ENCODE results near the gene HTRA3.
"Not testable (repeated sequence)": the region's sequence is repeated elsewhere in the genome, so short reads cannot be mapped to it uniquely, and the experiment has no call there.

Gene HTRA3

DNA sequence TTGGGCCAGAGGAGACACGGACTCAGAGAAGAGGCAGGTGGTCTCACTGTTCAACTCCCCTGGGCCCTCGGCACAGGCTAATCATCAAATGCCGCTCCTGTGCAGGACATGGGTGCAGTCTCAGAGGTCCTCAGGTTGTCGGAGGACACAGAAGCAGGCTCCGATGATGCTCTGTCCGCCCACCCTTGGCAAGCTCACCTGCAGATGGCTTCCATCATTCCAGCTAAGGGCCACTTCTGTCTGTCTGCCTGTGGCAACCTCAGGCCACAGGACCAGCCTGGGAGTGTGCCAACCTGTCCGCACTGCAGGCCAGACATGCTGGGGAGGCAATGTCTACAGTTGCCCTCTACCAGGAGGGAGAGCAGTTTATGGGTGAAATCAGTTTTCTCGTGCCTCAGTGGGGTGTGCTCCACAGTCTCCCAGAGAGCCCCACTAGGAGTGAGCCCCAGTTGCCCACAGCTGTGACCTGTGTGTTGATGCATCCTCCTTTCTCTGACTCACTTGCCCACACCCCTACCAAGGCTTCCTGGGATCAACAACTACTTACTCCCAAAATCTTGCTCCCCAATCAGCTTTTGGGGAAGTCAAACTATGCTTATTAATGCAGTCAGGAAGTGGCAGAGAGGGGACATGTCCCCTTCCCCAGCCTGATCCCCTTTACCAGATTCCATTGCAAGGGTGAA lies 55.9 kb downstream of the HTRA3 start:
- no peak for DNase-seq (ENCODE audit: low read depth in 2 of 2)

- DNase-seq (ENCODE audit: low read depth in 2 of 2) = no peak
Measured at GRCh38 chr4:8326206-8326605, 56.7 kb downstream of the HTRA3 start.

GRCh38 chr4:8328456-8328855 lies 58.9 kb downstream of the HTRA3 start:
- DNase-seq (ENCODE audit: low read depth in 2 of 2) = no peak

DNA sequence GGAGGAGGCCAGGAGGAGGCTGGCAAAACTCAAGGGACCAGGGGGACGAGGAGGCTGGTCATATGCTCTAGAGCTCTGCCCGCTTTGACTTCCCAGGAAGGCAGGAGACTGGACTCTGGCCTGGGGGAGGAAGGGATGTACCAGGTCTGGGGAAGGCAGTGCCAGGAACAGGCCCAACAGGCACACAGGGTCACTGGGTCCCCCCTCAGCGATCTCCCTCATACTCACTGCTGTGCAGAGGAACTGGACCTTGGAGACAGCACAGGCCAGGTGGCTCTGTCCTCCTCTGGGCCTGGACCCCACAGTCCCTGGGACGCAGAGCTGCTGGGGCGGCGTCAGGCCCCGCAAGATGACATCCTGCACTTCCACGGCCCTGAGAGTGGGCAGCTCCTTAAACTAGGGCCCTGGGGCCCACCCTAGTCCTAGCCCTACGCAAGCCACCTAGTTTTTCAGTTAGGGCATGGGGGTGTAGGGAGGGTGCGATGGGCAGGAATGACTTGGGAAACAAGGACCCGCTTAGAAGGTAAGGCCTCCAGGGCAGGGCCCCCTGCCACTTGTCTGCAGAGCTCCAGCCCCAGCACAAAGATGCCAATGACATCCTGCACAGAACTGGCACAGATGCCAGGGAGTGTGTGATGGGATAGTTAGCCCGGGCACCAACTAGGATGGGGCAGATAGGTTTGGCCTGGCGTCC lies 59.5 kb downstream of the HTRA3 start:
- no peak for DNase-seq (ENCODE audit: low read depth in 2 of 2)

DNA sequence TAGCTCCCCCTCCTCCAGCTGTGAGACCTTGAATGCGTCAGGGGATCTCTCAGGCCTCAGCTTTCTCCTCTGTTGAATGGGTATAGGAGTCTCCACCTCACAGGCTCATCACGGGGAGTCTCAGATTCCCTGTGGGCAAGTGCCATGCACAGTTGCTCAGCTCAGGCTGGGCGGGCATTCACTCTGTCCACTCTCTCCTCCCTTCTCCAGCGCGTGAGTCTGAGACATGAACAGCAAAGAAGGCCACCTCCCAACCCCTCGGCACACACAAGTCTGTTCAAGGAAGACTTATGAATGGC lies 60.0 kb downstream of the HTRA3 start:
- no peak for DNase-seq (ENCODE audit: low read depth in 2 of 2)

- DNase-seq (ENCODE audit: low read depth in 2 of 2) = no peak
Measured at GRCh38 chr4:8329859-8330761, 60.6 kb downstream of the HTRA3 start.

GRCh38 chr4:8330821-8331574 lies 61.4 kb downstream of the HTRA3 start:
- DNase-seq (ENCODE audit: low read depth in 2 of 2) = no peak

GRCh38 chr4:8331575-8331955 lies 62.0 kb downstream of the HTRA3 start:
- DNase-seq (ENCODE audit: low read depth in 2 of 2) = no peak

DNA sequence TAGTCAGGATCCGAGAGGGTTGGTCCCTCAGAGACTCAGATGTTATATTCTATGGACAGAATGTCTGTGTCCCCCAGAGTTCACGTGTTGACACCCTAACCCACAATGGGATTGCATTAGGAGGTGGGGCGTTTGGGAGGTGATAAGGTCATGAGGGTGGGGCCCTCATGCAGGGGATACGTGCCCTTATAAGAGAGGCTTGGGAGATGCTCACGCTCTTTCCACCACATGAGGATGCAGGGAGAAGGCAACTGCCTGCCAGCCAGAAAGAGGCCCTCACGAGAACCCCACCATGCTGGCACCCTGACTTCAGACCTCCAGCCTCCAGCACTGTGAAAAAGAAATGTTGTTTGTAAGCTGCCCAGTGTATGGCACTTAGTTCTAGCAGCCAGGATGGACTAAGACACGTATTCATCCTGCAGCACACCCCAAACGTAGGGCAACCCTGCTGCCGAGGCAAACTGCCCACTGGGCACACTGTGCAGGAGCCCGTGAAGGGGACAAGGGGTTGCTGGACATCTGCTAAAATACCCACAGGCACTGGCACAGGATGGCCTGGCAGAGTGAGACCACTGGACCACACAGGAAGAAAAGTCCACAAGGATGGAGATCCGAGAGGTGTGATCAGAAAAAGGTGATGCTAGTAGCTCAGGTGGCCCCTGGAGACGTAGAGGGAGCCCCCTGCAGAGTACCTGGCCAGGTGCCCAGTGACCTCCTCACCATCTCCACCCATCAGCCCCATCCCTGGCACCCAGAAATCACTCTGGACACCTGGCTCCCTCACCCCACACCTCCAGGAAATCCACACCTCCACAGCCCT lies 62.7 kb downstream of the HTRA3 start:
- no peak for DNase-seq (ENCODE audit: low read depth in 2 of 2)

DNA sequence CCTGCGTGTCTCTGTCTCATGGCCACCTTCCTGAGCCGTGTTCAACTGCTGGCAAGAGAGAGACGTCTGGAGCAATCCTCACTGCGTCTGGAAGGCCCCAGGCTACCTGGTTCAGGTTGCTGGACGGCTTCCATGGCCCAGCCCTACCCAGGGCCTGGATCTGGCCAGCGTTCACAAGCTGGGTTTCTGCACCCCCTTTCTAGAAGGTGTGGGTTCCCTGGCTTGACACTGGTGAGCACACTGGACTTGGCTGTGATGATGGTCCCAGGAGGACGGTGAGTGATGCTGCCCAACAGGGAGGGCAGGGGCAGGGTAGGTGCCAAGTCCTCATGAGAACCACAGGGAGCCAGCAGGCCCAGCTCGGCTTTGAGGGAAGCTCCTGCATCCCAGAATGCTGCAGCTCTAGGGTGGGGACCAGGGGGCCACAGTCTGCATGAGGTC lies 63.4 kb downstream of the HTRA3 start:
- no peak for DNase-seq (ENCODE audit: low read depth in 2 of 2)

- no peak for DNase-seq (ENCODE audit: low read depth in 2 of 2)
Measured at GRCh38 chr4:8333726-8334460, 64.3 kb downstream of the HTRA3 start.

DNA sequence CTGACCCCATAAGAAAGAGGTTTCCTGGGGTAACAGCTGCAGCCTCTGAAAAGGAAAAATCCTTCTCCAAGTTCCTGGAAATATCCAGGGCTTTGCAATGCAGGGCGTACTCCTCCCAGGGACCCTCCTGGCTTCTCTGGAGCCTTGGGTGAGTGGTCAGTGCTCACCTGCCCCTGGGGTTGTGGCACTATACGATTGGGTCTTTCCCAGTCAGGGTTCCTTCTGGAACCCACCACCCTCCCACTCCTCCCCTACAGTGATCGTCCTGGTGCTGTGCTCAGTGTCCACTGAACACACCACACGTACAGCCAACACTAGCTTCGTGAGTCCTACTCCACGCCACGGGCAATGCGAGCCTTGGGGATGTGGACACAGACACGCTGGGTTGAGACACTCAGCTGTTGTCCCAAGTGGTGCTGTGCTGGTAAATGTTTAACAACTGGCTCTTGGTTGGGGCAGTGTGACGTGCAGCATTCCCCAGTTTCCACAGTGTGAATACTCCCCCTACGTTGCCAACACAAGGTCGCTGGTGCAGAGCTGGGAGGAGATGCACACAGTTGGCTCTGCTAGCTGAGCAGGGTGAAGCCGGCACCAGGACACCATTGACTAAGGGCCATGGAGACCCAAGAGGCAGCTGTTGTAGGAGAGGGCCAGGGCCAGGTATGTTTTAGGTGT lies 65.4 kb downstream of the HTRA3 start:
- no peak for DNase-seq (ENCODE audit: low read depth in 2 of 2)

DNA sequence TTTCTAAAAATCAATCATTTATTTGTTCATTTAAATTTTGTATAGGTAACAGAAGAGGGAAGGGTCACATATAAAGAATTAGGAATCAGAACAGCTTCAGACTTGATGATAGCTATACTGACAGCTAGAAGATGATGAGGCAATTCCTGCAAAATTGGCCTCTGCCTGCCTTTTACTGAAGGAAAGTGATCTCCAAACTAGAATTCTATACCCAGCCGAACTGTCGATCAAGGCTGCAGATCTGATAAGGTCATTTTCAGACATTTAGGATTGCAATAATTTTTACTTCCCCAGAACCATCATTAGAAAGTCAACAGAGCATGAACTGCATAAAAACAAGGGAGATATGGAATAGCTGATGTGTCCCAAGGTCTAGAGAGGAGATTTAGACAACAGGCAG lies 66.3 kb downstream of the HTRA3 start:
- no peak for DNase-seq (ENCODE audit: low read depth in 2 of 2)

DNA sequence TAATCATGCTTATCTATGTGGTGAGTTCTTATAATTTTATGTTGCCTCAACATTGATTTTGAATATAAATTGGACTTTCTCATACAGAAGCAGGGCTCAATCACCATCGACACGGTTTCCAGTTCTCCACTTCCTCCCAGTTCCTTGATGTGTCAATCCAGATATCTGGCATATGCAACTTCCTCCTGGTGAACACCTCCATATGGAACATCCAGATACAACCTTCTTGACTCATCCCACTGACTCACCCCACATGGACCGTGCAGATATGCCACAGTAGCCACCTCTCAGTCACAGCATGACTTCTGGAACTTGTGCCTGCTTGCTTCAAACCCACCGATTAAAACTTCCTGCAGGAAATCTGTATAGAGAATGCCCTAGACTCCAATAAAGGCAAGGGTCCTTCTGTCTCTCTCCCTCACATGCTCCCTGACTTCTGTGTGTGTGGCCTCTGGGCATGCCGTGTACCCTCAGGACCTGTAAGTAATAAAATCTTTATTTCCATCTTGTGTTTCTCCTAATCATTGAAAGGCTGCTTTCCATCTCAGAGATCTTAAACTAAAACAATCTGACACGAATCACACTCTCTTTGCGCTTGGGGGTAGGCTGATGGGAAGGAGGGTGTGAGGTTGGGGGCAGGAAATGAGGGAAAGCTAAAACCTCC lies 67.0 kb downstream of the HTRA3 start:
- no peak for DNase-seq (ENCODE audit: low read depth in 2 of 2)

GRCh38 chr4:8338351-8338961 lies 68.9 kb downstream of the HTRA3 start:
- DNase-seq (ENCODE audit: low read depth in 2 of 2) = no peak

DNA sequence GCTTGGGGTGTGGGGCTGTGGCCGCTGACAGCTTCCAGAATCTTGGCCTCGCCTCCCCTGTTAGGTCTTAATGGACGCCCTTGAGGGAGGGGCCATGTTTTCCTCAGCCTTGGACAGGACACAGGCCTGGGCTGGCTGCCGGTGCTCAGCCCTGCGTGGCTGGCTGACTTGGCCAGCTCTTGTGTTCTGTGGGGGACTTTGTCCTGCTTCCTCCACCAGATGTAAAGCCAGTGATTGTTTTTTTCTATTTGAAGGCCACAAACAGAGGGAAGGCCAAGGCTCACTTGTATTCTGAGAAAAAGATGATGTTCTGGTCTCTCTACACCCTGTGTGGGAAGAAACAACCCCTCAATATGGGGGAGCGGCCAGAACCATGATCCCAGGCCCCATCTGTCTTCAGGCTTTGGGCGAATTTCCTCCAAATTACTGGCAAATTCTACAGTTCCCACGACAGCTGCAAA lies 71.3 kb downstream of the HTRA3 start:
- DNase-seq (ENCODE audit: low read depth in 2 of 2) = no peak

DNA sequence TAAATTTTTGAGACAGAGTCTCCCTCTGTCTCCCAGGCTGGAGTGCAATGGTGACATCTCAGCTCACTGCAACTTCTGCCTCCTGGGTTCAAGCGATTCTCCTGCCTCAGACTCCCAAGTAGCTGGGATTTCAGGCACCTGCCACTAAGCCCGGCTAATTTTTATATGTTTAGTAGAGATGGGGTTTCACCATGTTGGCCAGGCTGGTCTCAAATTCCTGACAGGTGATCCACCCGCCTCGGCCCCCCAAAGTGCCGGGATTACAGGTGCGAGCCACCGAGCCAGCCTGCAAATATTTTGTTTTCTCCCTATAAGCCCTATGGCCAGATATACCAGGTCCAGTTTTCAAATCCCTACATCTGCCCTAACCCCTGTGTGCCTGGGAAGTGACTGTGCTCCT lies 71.7 kb downstream of the HTRA3 start:
- DNase-seq (ENCODE audit: low read depth in 2 of 2) = not testable (repeated sequence)

DNA sequence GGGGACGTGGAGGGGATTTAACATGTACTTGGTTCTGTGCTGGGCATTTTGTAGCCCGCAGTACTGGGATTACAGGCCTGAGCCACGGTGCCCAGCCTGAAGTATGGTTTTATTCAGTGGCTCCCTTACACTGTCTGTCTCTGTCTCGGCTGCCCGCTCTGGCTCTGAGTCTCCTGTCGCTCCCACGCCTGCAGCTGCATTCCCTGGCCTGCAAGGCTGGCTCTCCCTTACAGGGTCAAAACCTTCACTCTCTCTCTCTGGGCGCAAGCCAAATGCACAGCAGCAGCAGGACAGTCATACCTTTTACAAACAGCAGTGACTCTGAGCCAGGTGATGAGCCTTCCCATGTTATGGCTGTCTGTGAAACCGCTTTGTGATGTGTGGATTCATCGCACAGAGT lies 72.1 kb downstream of the HTRA3 start:
- DNase-seq (ENCODE audit: low read depth in 2 of 2) = no peak

Data from stimulated activated CD4-positive, alpha-beta T cell treated with anti-CD3 and anti-CD28 coated beads, Interleukin-4, amount 100 ng/mL, for 48 hours (primary cell).